GM21576 (cell line): ENCODE measurements around the gene FUT4.
"Not testable (repeated sequence)": the region's sequence is repeated elsewhere in the genome, so short reads cannot be mapped to it uniquely, and the experiment has no call there.

Experiments
- ATAC-seq: cut with Tn5 transposase; IDR thresholded peaks from one replicate; pipeline ENCODE4 v1.9.1; 2021; ENCODE audit warnings: mild to moderate bottlenecking, moderate library complexity; ENCODE audit not compliant: unreplicated experiment

Gene FUT4

GRCh38 chr11:94563176-94563847, 19.6 kb downstream of the FUT4 start:
- no peak for ATAC-seq

DNA sequence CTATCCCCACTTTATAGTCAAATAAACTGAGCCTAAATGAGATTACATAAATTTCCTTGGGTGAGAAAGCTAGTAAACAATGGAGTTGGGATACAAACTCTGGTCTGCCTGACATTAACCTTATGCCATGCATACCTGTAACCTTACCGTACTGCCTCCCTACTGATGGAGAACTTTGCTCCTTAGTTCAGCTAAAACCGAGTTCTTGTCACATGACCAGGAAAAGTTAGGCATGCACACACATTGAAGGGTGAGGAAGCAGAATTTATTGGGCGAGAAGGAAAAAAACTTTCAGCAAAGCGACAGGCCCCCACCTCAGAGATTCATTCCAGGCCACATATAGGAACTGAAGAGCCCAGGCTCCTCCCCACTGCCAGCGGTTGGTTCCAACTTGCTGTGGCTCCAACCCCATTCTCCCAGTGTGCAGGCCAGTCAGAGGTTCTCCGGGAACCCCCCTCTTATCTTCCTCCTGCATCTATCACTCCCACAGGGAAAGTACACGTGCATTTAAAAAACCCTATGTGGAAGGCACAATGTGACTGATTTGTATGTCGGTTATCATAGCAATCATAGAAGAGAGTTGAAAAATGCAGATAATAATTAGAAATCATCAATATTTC, 20.2 kb downstream of the FUT4 start:
- ATAC-seq, result no peak

DNA sequence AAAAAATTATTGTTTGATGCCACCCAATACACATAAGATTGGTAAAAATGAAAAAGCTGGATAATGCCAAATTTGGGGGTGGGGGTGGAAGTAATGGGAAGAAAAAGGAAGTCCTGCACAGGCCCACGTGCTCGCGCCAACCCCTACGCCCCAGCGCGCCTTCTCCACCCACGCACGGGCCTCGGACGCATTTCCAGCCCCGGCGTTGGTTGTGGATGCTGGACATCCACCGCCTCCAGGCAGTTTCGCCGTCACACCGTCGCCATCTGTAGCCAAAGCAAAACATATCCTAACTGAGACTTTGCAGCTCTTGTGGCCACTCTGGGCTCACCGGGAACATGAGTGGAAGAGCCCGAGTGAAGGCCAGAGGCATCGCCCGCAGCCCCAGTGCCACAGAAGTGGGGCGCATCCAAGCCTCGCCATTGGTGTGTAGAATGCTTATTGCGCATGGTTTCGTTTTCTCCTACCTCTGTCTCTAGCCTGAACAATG, 23.5 kb downstream of the FUT4 start, which contains the start of gene PIWIL4:
TSS of gene PIWIL4 (plus strand) at position 188 of the 490 bp plus-strand sequence. CDS start at position 339, 151 bp downstream.
- ATAC-seq, result no peak

- no peak for ATAC-seq
These were observed 24.5 kb downstream of the FUT4 start for GRCh38 chr11:94568200-94568599.

- no peak for ATAC-seq
These were observed 25.0 kb downstream of the FUT4 start for GRCh38 chr11:94568717-94569116.

DNA sequence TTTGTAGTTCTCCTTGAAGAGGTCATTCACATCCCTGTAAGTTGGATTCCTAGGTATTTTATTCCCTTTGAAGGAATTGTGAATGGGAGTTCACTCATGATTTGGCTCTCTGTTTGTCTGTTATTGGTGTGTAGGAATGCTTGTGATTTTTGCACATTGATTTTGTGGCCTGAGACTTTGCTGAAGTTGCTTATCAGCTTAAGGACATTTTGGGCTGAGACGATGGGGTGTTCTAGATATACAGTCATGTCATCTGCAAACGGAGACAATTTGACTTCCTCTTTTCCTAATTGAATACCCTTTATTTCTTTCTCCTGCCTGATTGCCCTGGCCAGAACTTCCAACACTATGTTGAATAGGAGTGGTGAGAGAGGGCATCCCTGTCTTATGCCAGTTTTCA, 29.3 kb downstream of the FUT4 start:
- not testable (repeated sequence) for ATAC-seq

DNA sequence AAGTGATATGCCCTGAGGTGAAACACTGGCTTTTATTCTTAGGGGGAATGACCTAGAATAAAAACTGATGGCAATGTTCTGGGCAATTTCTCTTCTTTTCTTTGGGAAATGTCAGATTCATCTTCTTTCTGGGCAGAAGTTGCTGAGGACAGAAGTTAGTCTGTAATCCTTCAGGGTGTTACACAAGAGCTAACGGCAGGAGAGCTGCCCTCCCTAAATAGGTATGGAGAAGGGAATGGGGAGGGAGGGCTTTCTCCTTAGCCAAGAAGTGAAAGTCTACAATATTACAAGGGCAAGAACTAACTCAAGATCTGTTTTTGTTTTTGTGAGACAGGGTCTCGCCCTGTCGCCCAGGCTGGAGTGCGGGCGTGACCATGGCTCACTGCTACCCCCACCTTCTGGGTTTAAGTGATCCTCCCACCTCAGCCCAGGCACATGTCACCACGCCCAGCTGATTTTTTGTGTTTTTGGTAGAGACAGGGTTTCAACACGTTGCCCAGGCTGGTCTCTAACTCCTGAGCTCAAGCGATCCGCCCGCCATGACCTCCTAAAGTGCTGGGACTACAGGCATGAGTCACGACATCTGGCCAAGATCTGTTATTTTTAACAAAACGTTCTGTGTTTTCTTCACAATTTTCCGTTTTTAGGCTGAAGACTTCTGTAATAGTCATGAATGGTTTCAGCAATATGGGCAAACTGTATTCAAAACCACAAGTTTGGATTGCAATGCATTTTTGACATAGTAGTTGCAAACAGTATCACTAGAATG, 30.7 kb downstream of the FUT4 start:
- no peak for ATAC-seq

- ATAC-seq, result no peak
These were observed 32.6 kb downstream of the FUT4 start for GRCh38 chr11:94576306-94576705.

DNA sequence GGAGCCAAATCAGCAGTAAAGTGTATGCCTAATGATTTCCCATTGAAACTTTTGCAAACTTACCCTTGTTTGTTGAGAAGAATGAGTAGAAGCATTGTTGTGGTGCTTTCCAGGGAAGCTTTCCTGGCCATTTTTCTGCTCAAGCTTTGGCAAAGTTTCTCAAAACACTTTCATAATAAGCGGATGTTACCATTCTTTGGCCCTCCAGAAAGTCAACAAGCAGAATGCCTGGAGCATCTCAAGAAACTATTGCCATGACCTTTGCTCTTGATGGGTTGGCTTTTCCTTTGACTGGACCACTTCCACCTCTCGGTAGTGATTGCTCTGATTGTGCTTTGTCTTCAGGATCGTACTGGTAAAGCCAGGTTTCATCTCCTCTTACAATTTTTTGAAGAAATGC, 34.1 kb downstream of the FUT4 start:
- ATAC-seq, result no peak

GRCh38 chr11:94581926-94582325, 38.2 kb downstream of the FUT4 start:
- ATAC-seq, result peak; percentile 86

DNA sequence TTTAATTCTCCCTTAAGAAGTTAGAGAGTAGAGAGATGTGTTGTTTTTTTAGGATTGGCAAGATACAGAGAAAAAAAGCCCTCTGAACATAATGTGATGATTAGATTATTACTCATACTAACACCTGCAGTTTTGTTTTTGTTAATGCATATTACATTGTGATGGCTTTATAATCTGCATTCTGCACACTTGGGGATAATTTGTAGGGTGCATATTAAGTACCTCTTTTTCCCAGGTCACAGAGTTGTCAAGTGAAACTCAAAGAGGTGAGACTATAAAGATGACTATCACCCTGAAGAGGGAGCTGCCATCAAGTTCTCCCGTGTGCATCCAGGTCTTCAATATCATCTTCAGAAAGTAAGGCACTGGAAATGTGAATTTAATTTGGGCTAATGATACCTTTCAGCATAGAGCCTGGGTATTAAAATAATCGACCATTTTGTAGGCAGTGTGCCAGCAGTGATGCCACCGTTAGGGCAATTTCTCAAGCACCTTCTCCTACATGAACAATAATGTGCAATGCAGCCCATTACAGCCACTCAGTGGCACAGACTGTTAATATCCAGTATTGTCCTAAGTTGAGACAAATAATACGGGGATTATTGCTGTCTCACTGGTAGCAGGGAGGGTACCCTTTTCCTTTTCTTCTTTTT, 39.6 kb downstream of the FUT4 start:
- ATAC-seq, result no peak

DNA sequence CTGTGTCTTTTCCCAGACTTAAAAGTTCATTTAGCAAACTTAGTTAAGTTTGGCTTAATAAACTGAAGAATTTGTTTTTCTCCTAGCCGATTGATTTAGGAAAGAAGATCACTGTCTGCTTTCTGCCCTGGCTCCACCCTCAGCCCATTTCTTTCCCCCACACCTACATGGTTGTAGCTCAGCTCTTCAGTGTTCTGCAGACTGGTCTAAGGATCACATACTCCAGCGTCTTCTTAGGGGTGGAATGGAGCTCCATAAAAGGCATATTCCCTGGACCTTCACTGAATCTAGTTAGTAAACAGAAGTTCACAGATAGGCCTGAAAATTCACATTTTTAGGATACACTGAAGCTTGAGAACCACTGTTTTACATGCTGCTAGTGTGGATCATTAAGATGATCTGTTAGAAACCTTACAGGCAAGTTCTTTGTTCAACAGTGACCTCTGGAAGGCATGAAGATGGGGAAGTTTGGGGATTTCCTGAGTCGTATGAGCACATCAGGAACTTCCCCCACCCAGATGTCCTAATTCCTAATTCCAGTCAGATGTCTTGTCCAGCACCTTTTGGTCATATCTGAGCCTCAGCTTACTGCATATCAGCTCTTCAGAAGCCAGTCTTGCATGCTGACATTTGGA, 40.3 kb downstream of the FUT4 start:
- ATAC-seq, result no peak

DNA sequence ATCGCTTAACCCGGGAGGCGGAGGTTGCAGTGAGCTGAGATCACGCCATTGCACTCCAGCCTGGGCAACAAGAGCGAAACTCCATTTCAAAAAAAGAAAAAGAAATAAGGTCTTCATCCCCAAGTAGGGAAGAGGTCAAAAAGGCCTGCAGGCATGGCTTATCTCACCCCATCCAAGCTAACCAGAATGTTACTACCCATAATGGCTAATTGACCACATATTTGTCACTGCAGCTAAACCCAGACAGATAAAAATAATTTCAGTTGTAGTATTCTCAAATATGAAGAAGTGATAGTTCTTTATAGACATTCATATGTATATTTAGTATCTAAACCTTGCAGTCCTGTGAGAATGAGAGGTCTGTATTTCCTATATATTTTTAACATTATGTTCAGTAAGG, 41.3 kb downstream of the FUT4 start:
- no peak for ATAC-seq

GRCh38 chr11:94585399-94585798, 41.7 kb downstream of the FUT4 start:
- ATAC-seq, result no peak

DNA sequence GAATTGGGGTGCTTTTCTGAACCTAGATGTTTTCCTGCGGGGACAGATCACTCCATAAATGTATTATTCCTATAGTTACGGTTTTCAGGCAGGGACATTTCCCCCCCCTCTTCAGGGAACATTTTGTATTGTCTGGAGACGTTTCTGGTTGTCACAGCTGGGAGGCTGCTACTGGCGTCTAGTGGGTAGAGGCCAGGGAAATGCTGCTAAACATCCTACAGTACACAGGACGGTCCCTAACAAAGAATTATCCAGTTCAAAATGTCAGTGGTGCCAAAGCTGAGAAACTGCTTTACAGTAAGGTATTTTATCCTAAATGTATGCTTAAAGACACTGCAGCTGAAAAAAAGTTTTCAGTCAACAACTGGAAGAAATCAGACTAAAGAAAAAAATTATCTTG, 42.8 kb downstream of the FUT4 start:
- ATAC-seq, result no peak

DNA sequence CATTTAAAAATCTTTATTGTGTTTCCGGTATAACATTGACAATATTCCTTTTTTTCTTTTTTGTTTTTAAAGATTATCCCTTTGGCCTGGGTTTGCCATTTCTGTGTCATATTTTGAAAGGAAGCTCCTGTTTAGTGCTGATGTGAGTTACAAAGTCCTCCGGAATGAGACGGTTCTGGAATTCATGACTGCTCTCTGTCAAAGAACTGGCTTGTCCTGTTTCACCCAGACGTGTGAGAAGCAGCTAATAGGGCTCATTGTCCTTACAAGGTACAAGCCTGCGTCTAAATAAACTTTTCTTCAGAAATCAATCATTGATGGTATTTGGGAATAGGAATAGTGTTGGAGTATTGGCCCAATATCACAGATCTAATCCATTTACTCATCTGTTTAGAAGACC, 43.3 kb downstream of the FUT4 start:
- no peak for ATAC-seq

- no peak for ATAC-seq
These were observed 44.7 kb downstream of the FUT4 start for GRCh38 chr11:94588366-94588942.

DNA sequence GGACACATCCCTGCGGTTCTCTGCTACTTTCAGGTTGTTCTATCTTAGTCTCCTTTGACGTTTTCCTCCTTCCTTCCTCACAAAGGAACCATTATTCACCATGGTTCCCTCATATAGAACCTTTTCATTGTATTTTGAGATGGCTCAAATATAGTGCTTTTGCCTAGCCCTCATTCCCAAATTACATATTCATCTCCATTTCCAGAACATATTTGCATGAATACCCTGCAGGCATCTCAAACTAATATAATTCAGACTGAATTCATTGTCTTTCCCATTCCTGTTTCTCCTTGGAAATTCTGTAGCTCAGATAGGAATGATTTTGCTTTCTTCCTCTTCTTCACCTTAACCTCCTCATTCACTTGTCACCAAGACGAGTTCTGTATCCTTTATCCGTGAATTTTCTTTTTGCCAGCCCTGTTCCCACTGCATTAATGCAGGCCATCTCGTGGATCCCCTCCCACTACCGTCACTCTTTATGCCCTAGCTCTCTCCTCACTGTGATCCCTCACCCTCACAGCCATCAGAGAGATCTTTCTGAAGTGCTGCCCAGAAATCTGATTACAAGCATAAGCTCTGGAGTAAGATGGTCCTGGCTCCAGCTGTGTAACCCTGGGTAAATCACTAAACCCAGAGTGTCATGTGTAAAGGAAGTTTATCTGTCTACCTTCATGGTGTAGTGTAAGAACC, 46.8 kb downstream of the FUT4 start:
- ATAC-seq, result no peak

GRCh38 chr11:94593030-94593429, 49.3 kb downstream of the FUT4 start:
- peak; percentile 72 for ATAC-seq

GRCh38 chr11:94595076-94595475, 51.4 kb downstream of the FUT4 start:
- no peak for ATAC-seq
